Stimulated activated CD8-positive, alpha-beta memory T cell treated with anti-CD3 and anti-CD28 coated beads, Interleukin-4, amount 100 ng/mL, for 48 hours (primary cell): ENCODE measurements around the gene RNF208.

Source experiments
- DNase-seq: peaks from one replicate; pipeline ENCODE4 v3.0.0-alpha.2; 2020

The RNF208 gene

GRCh38 chr9:137172901-137173795 lies 48.9 kb downstream of the RNF208 start:
- DNase-seq: no peak

- DNase-seq: no peak
Observed at GRCh38 chr9:137171149-137171900, 50.7 kb downstream of the RNF208 start.

- no peak for DNase-seq
Observed at GRCh38 chr9:137170486-137171148, 51.4 kb downstream of the RNF208 start.
